Naive thymus-derived CD8-positive, alpha-beta T cell (primary cell): ENCODE measurements around the gene MOV10L1. TPM values are rescaled to one million over a fixed set of nuclear protein-coding genes. Genes with fewer than 3 reads are reported as not detected.

Experiments
- ATAC-seq, 2 donors: fragments of 150-1000 bp; cut with Tn5 transposase in 1 of 2; sonication (Bioruptor Pico), chemical (Tn5 transposase) in 1 of 2; 1 replicate in 1 of 2; 2 replicates in 1 of 2; pipeline ENCODE4 v1.10.0; 2021; ENCODE audit warnings: mild to moderate bottlenecking in 2 of 2, moderate library complexity in 2 of 2
- POLR2A ChIA-PET: fragments of 350-600 bp; sonication (Branson Sonifier 250); formaldehyde crosslinking; loops from one replicate; lab custom pipeline; 2021; ENCODE audit warnings: antibody characterized with exemption; lab: Charles Lee
- DNase-seq, 10 donors: peaks; one replicate each; pipeline versions ENCODE4 v3.0.0 to v3.0.0-alpha.2; 2020 to 2022
- H3K27ac Mint-ChIP-seq, 10 donors: one replicate each; pipeline ENCODE4 v1.8.0; 2020 to 2022; ENCODE audit warnings: mild to moderate bottlenecking in 10 of 10, mixed read lengths in 10 of 10, moderate library complexity in 4 of 10, inconsistent platforms in 1 of 10
- H3K27me3 Mint-ChIP-seq, 5 donors: one replicate each; pipeline ENCODE4 v1.8.0; 2021 to 2022; ENCODE audit warnings: mixed read lengths in 5 of 5
- H3K36me3 Mint-ChIP-seq, 3 donors: one replicate each; pipeline ENCODE4 v1.8.0; 2020 to 2022; ENCODE audit warnings: mixed read lengths in 3 of 3, mild to moderate bottlenecking in 2 of 3, inconsistent platforms in 1 of 3
- H3K4me1 Mint-ChIP-seq, 4 donors: one replicate each; pipeline ENCODE4 v1.8.0; 2021 to 2022; ENCODE audit warnings: mixed read lengths in 4 of 4
- H3K4me3 Mint-ChIP-seq, 10 donors: one replicate each; pipeline ENCODE4 v1.8.0; 2020 to 2022; ENCODE audit warnings: mild to moderate bottlenecking in 10 of 10, mixed read lengths in 10 of 10, moderate library complexity in 6 of 10, inconsistent platforms in 1 of 10
- H3K9me3 Mint-ChIP-seq, 9 donors: one replicate each; pipeline ENCODE4 v1.8.0; 2020 to 2022; ENCODE audit warnings: mixed read lengths in 9 of 9, mild to moderate bottlenecking in 3 of 9, inconsistent platforms in 1 of 9, moderate library complexity in 1 of 9
- polyA plus RNA-seq, 3 donors: library from polyadenylated mRNA; unstranded; fragments of 300-500 nt; fragmentation: Illumina TruSeq; gene quantifications; one replicate each; pipeline ENCODE4 v1.2.3, GENCODE V29; 2021
- total RNA-seq, 8 experiments: library from RNA in 2 of 8; stranded (reverse) in 2 of 8; gene quantifications; one replicate each; pipeline ENCODE4 v1.2.3 and lab custom pipeline; 2021 to 2026

The MOV10L1 gene
- total and polyA plus RNA-seq, 5 experiments from 2014 or later = not detected

- peaks cover 0 to 5% (median 1%) of the 10 kb centered on the region in 5 donors for H3K27me3 Mint-ChIP-seq
- DNase-seq = no peak
- no peaks in the 10 kb centered on the region for H3K36me3 Mint-ChIP-seq
- H3K27ac Mint-ChIP-seq = no peak overlapping the region
- H3K9me3 Mint-ChIP-seq = no peaks in the 10 kb centered on the region
- H3K4me1 Mint-ChIP-seq = peaks cover 5 to 17% (median 10%) of the 10 kb centered on the region in 4 donors
- POLR2A ChIA-PET = no interaction called here
- H3K4me3 Mint-ChIP-seq = no peak overlapping the region
- ATAC-seq = no peak
Observed at GRCh38 chr22:50104141-50104544, 14.3 kb downstream of the MOV10L1 start.

GRCh38 chr22:50105208-50106100, 15.6 kb downstream of the MOV10L1 start:
- POLR2A ChIA-PET = no interaction called here
- DNase-seq (peak in 3 of 10 donors; percentile 7 to 10 (median 8)), ATAC-seq (peak; percentile 71 to 83)
- Mint-ChIP-seq H3K4me1 (peaks cover 5 to 17% (median 10%) of the 10 kb centered on the region in 4 donors), H3K36me3 (no peaks in the 10 kb centered on the region), H3K9me3 (no peaks in the 10 kb centered on the region), H3K4me3 (peak overlapping the region; percentile 51 to 80 (median 64)), H3K27me3 (no peaks in the 10 kb centered on the region), H3K27ac (peak overlapping the region in 8 of 10 donors; percentile 3 to 72 (median 36))

GRCh38 chr22:50107529-50107928, 17.7 kb downstream of the MOV10L1 start:
- H3K27me3 Mint-ChIP-seq = peaks cover 0 to under 1% (median 0%) of the 10 kb centered on the region in 5 donors
- no peaks in the 10 kb centered on the region for H3K9me3 Mint-ChIP-seq
- DNase-seq (no peak), ATAC-seq (no peak)
- H3K4me3 Mint-ChIP-seq = no peak overlapping the region
- no peak overlapping the region for H3K27ac Mint-ChIP-seq
- POLR2A ChIA-PET = no interaction called here
- H3K4me1 Mint-ChIP-seq = peaks cover 11 to 27% (median 19%) of the 10 kb centered on the region in 4 donors
- H3K36me3 Mint-ChIP-seq = no peaks in the 10 kb centered on the region

GRCh38 chr22:50111056-50111455, 21.2 kb downstream of the MOV10L1 start:
- ATAC-seq (no peak), DNase-seq (no peak)
- Mint-ChIP-seq H3K9me3 (no peaks in the 10 kb centered on the region), H3K4me3 (peak overlapping the region in 2 of 10 donors; percentile 7 to 11), H3K4me1 (peaks cover 10 to 22% (median 16%) of the 10 kb centered on the region in 4 donors), H3K36me3 (no peaks in the 10 kb centered on the region), H3K27me3 (peaks cover 0 to 2% (median 0%) of the 10 kb centered on the region in 5 donors), H3K27ac (peak overlapping the region in 1 of 10 donors; percentile 60)
- POLR2A ChIA-PET = interaction anchor here (0.7 kb wide), 1 partner anchor 14 kb away, joined by 3 read pairs; no protein-coding TSS in a partner anchor

GRCh38 chr22:50112151-50113118, 22.6 kb downstream of the MOV10L1 start:
- H3K4me1 Mint-ChIP-seq = peaks cover 10 to 21% (median 16%) of the 10 kb centered on the region in 4 donors
- DNase-seq (peak in 1 of 10 donors; percentile 7), ATAC-seq (peak; percentile 72)
- H3K27me3 Mint-ChIP-seq = peaks cover 0 to 2% (median 0%) of the 10 kb centered on the region in 5 donors
- no peaks in the 10 kb centered on the region for H3K9me3 Mint-ChIP-seq
- peak overlapping the region in 6 of 10 donors; percentile 52 to 93 (median 79) for H3K27ac Mint-ChIP-seq
- no peaks in the 10 kb centered on the region for H3K36me3 Mint-ChIP-seq
- POLR2A ChIA-PET = interaction anchor here (0.7 to 0.8 kb wide), 2 partner anchors 24 to 78 kb away, joined by 3 read pairs; no protein-coding TSS in a partner anchor
- peak overlapping the region in 9 of 10 donors; percentile 35 to 78 (median 60) for H3K4me3 Mint-ChIP-seq

- Mint-ChIP-seq H3K4me1 (peaks cover 10 to 21% (median 16%) of the 10 kb centered on the region in 4 donors), H3K27ac (peak overlapping the region in 1 of 10 donors; percentile 5), H3K36me3 (no peaks in the 10 kb centered on the region), H3K27me3 (peaks cover 0 to 5% (median 0%) of the 10 kb centered on the region in 5 donors), H3K4me3 (no peak overlapping the region), H3K9me3 (no peaks in the 10 kb centered on the region)
- ATAC-seq (no peak), DNase-seq (no peak)
- POLR2A ChIA-PET = interaction anchor here (0.7 kb wide), 1 partner anchor 161 kb away, joined by 4 read pairs; no protein-coding TSS in a partner anchor
Observed at GRCh38 chr22:50114221-50115021, 24.6 kb downstream of the MOV10L1 start.

GRCh38 chr22:50115693-50116092, 25.9 kb downstream of the MOV10L1 start:
- Mint-ChIP-seq H3K27me3 (peaks cover 0 to 9% (median 0%) of the 10 kb centered on the region in 5 donors), H3K9me3 (peaks cover 0 to 1% (median 0%) of the 10 kb centered on the region in 9 donors), H3K4me3 (no peak overlapping the region), H3K36me3 (peaks cover 0 to 1% (median 0%) of the 10 kb centered on the region in 3 donors), H3K27ac (no peak overlapping the region), H3K4me1 (peaks cover 10 to 21% (median 16%) of the 10 kb centered on the region in 4 donors)
- POLR2A ChIA-PET = interaction anchor here (0.7 kb wide), 1 partner anchor 124 kb away, joined by 4 read pairs; no protein-coding TSS in a partner anchor
- DNase-seq (no peak), ATAC-seq (no peak)

GRCh38 chr22:50117168-50117762, 27.5 kb downstream of the MOV10L1 start:
- ATAC-seq (no peak), DNase-seq (no peak)
- Mint-ChIP-seq H3K9me3 (peaks cover 0 to 10% (median 0%) of the 10 kb centered on the region in 9 donors), H3K36me3 (peaks cover 0 to 5% (median 4%) of the 10 kb centered on the region in 3 donors), H3K4me3 (no peak overlapping the region), H3K27ac (peak overlapping the region in 1 of 10 donors; percentile 17), H3K4me1 (peaks cover 5 to 9% (median 8%) of the 10 kb centered on the region in 4 donors), H3K27me3 (peaks cover 0 to 9% (median 2%) of the 10 kb centered on the region in 5 donors)
- POLR2A ChIA-PET = no interaction called here

GRCh38 chr22:50118129-50118528, 28.3 kb downstream of the MOV10L1 start:
- no peak for DNase-seq
- Mint-ChIP-seq H3K4me1 (peaks cover 0 to under 1% (median 0%) of the 10 kb centered on the region in 4 donors), H3K4me3 (no peak overlapping the region), H3K27ac (no peak overlapping the region), H3K36me3 (peaks cover 0 to 11% (median 5%) of the 10 kb centered on the region in 3 donors), H3K27me3 (peaks cover 0 to 9% (median 5%) of the 10 kb centered on the region in 5 donors), H3K9me3 (peaks cover 0 to 19% (median 2%) of the 10 kb centered on the region in 9 donors)
- ATAC-seq = no peak
- POLR2A ChIA-PET = no interaction called here

- peaks cover 0 to 9% (median 5%) of the 10 kb centered on the region in 5 donors for H3K27me3 Mint-ChIP-seq
- ATAC-seq = no peak
- no peak overlapping the region for H3K4me3 Mint-ChIP-seq
- POLR2A ChIA-PET = no interaction called here
- H3K4me1 Mint-ChIP-seq = no peaks in the 10 kb centered on the region
- DNase-seq = no peak
- H3K36me3 Mint-ChIP-seq = peaks cover 0 to 15% (median 8%) of the 10 kb centered on the region in 3 donors
- H3K27ac Mint-ChIP-seq = no peak overlapping the region
- H3K9me3 Mint-ChIP-seq = peaks cover 0 to 24% (median 5%) of the 10 kb centered on the region in 9 donors
Observed at GRCh38 chr22:50118557-50119168, 28.9 kb downstream of the MOV10L1 start.
